HL-60/S4 (cell line): ENCODE results near the gene BST1.

Source experiments
- in situ Hi-C: fragments of 300-500 bp; cut with MboI; formaldehyde crosslinking; loops from 2 replicates; pipeline ENCODE4 v1.14.3; 2022; ENCODE audit warnings: low sequenced_read_pairs

Gene BST1

GRCh38 chr4:15702941-15703403, at the start of gene BST1:
TSS of gene BST1 (plus strand) at chr4:15703065. CDS start at chr4:15703145, 80 bp downstream.
- in situ Hi-C loops: no loop called here

GRCh38 chr4:15653420-15653819, 49.4 kb upstream of the BST1 start:
- in situ Hi-C loops: loop anchor here (25.0 kb wide), 1 partner anchor 416 kb away; no protein-coding TSS in a partner anchor

- in situ Hi-C loops: loop anchor here (25.0 kb wide), 1 partner anchor 417 kb away; no protein-coding TSS in a partner anchor
These were observed 48.8 kb upstream of the BST1 start for GRCh38 chr4:15653864-15654592.

- in situ Hi-C loops: loop anchor here (25.0 kb wide), 1 partner anchor 417 kb away; no protein-coding TSS in a partner anchor
These were observed 48.2 kb upstream of the BST1 start for GRCh38 chr4:15654593-15655222.

- in situ Hi-C loops: loop anchor here (25.0 kb wide), 1 partner anchor 418 kb away; no protein-coding TSS in a partner anchor
These were observed 47.4 kb upstream of the BST1 start, which contains the start of gene FBXL5 for GRCh38 chr4:15655223-15656037. TSS of gene FBXL5 (minus strand) at chr4:15655357. CDS start at chr4:15655287, 70 bp downstream.

DNA sequence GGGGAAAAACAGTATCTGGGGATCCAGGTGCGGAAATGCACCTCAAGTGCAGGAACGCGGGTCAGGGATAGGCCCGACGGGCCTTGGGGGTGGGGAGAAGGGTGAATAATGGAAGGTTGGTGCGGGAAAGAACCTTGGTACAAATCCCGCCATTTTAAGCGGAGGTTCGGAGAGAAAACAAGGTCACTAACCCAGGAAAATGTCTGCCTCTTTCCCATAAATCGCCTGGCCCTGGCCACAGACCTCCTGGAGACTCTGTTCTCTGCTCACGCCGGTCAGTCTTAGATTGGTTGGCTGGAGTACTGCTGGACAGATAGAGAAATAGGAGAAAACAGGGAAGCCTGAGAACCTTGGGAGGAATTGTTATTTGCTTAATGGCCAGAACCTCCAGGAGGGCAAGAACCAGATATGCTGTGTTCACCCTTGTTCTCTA, 46.8 kb upstream of the BST1 start:
- in situ Hi-C loops: loop anchor here (25.0 kb wide), 1 partner anchor 419 kb away; no protein-coding TSS in a partner anchor

DNA sequence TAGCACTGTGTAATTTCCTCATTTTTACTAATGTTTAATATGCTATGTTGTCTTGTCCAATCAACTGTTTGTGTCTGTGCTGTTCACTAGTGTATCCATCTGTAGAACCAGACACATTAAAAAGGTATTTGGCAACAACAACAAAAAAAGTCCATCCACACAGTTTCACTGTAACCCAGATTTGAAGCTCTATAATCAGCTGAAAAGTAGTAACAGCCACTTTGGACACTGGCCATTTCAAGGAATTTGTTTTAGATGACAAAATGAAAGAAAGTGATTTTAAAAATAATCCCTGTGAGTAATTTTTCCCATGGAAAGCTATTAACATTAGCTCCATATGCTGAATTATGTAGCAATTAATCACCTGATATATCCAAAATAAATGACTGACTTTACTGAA, 45.5 kb upstream of the BST1 start:
- in situ Hi-C loops: loop anchor here (25.0 kb wide), 1 partner anchor 420 kb away; no protein-coding TSS in a partner anchor

- in situ Hi-C loops: loop anchor here (25.0 kb wide), 1 partner anchor 421 kb away; no protein-coding TSS in a partner anchor
These were observed 44.6 kb upstream of the BST1 start for GRCh38 chr4:15658136-15658770.

DNA sequence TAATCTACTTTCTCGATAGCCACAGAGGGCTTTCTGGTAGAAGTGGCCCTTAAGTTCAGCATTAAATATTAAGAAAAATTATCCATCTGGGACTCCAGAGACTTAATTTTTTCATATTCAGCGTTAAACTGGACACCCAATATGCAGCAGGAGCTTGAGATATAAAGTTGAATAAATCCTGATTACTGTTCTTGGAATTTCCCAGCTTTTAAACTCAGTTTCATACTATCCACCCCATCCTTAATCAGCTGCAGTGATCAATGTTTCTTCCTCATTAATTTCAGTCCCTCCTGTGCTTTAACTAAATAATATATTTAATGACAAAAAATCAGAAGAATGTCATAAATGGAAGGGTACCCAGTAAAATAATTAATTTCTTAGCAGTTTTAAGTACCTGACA, 44.1 kb upstream of the BST1 start:
- in situ Hi-C loops: loop anchor here (25.0 kb wide), 1 partner anchor 421 kb away; no protein-coding TSS in a partner anchor

- in situ Hi-C loops: loop anchor here (25.0 kb wide), 1 partner anchor 423 kb away; no protein-coding TSS in a partner anchor
These were observed 42.9 kb upstream of the BST1 start for GRCh38 chr4:15659768-15660570.

- in situ Hi-C loops: loop anchor here (25.0 kb wide), 1 partner anchor 429 kb away; no protein-coding TSS in a partner anchor
These were observed 37.0 kb upstream of the BST1 start for GRCh38 chr4:15665753-15666365.

GRCh38 chr4:15667006-15667405, 35.9 kb upstream of the BST1 start:
- in situ Hi-C loops: loop anchor here (25.0 kb wide), 1 partner anchor 430 kb away; no protein-coding TSS in a partner anchor

- in situ Hi-C loops: loop anchor here (25.0 kb wide), 1 partner anchor 432 kb away; no protein-coding TSS in a partner anchor
These were observed 34.1 kb upstream of the BST1 start for GRCh38 chr4:15668566-15669435.

DNA sequence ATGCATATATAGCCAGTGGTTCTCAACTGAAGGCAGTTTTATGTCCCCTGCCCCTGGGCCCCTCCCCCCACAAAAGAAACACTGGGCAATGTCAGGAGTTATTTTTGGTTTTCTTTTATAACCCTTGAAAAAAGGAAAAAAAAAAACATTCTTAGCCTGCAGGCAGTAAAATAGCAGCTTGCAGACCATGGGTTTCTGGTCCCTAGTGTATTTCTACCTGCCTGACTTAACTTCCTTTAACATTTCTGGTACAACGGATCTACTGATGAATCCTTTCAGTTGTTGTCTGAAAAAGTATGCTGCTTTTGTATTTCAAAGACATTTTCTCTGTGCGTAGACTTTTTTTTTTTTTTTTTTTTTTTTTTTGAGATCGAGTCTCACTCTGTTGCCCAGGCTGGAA, 32.3 kb upstream of the BST1 start:
- in situ Hi-C loops: loop anchor here (25.0 kb wide), 1 partner anchor 433 kb away; no protein-coding TSS in a partner anchor

GRCh38 chr4:15672101-15672500, 30.8 kb upstream of the BST1 start:
- in situ Hi-C loops: loop anchor here (25.0 kb wide), 1 partner anchor 435 kb away; no protein-coding TSS in a partner anchor

DNA sequence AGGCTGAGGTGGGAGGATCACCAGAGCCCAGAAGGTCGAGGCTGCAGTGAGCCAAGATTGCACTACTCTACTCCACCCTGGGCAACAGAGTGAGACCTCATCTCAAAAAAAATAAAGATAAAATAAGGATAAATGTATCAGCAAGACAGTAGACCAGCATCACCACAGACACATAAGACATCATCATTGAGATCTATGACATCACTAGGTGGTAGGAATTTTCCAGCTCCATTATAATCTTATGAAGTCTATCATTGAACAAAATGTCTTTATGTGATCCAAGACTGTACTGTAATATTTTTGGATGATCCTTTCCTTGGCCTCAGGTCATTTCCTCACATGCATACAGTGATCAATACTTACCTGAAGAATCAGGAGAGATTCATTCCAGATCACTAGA, 29.5 kb upstream of the BST1 start:
- in situ Hi-C loops: loop anchor here (25.0 kb wide), 1 partner anchor 436 kb away; no protein-coding TSS in a partner anchor

- in situ Hi-C loops: loop anchor here (25.0 kb wide), 1 partner anchor 437 kb away; no protein-coding TSS in a partner anchor
These were observed 28.8 kb upstream of the BST1 start for GRCh38 chr4:15674046-15674445.
